Measurements from ENCODE around the gene HECW1.

The HECW1 gene

DNA sequence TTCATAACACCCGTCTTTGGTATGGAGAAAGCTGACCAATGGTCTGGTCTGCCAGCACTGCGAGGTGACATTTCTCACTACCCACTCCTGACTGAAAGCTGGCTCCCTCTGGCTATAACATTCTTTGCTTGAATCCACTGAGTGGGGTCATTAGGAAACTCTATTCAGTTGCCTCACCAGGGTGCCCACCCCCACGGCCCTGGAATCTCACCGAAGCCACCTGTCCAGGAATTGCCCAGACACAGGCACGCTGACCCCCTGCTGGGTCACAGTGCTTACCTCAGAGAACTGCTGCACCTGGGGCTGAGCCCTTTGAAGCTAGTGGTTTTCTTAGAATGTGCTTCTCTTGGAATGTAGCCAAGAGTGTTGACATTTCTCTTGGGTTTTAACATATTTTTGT lies 28.6 kb downstream of the HECW1 start:
- DNase-seq (ENCODE audit: low read depth), result no peak
- TF ChIP-seq, protein P1, sequence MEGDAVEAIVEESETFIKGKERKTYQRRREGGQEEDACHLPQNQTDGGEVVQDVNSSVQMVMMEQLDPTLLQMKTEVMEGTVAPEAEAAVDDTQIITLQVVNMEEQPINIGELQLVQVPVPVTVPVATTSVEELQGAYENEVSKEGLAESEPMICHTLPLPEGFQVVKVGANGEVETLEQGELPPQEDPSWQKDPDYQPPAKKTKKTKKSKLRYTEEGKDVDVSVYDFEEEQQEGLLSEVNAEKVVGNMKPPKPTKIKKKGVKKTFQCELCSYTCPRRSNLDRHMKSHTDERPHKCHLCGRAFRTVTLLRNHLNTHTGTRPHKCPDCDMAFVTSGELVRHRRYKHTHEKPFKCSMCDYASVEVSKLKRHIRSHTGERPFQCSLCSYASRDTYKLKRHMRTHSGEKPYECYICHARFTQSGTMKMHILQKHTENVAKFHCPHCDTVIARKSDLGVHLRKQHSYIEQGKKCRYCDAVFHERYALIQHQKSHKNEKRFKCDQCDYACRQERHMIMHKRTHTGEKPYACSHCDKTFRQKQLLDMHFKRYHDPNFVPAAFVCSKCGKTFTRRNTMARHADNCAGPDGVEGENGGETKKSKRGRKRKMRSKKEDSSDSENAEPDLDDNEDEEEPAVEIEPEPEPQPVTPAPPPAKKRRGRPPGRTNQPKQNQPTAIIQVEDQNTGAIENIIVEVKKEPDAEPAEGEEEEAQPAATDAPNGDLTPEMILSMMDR (conservative IDR thresholded peaks at IDR 0.05; ENCODE audit: low read depth, low read length), result no peak

DNA sequence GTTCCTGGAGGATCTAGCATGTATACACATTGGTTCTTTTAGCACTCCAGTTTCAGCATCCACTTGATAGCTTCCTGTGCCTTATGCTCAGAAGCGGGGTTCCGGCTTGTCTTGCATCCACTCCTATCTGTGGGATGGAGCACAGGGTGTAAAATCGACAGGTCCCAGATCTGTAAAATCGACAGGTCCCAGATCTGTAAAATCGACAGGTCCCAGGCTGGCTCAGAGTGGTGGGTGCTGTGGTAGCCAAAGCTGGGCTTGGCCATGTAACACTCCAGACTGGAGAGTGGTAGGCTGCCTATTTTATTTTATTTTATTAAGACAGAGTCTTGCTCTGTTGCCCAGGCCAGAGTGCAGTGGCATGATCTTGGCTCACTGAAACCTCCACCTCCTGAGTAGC lies 30.3 kb downstream of the HECW1 start:
- DNase-seq (ENCODE audit: low read depth), result no peak
- no peak overlapping the region for H3K4me3 ChIP-seq (ENCODE audit: low read length)
- TF ChIP-seq, protein P1 (conservative IDR thresholded peaks at IDR 0.05; ENCODE audit: low read depth, low read length), result no peak

More for the DNA sequence above, 28.6 kb downstream of the HECW1 start:
- H3K4me3 ChIP-seq (ENCODE audit: low read length), result no peak overlapping the region

DNA sequence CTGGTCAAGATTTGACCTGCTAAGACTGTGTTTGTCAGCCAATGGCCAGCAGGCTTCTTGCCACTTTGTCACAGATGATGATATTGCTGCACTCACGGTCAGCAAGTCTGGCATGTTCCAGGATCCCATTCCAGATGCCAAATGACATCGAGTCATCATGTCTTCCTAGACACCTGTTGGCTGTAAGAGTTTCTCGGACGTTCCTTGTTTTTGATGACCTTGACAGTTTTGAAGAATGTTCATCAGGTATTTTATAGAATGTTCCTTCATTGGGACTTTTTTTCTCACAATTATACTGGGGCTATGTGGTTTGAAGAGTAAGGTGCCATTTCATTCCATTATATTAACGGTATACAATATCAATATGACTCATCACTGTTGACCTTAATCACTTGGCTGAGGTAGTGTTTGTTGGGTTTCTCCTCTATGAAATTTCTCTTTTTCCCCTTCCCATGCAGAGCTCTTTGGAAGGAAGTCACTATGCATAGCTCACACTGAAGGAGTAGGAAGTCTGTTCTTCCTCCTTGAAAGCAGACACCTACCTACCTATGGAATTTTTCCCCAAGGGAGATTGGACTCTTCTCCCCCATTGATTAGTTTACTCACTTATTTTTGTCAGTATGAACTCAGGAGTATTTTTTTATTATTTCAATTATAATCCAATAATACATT lies 31.6 kb downstream of the HECW1 start:
- no peak overlapping the region for H3K4me3 ChIP-seq (ENCODE audit: low read length)
- TF ChIP-seq, protein P1 (conservative IDR thresholded peaks at IDR 0.05; ENCODE audit: low read depth, low read length), result no peak
- DNase-seq (ENCODE audit: low read depth), result no peak

DNA sequence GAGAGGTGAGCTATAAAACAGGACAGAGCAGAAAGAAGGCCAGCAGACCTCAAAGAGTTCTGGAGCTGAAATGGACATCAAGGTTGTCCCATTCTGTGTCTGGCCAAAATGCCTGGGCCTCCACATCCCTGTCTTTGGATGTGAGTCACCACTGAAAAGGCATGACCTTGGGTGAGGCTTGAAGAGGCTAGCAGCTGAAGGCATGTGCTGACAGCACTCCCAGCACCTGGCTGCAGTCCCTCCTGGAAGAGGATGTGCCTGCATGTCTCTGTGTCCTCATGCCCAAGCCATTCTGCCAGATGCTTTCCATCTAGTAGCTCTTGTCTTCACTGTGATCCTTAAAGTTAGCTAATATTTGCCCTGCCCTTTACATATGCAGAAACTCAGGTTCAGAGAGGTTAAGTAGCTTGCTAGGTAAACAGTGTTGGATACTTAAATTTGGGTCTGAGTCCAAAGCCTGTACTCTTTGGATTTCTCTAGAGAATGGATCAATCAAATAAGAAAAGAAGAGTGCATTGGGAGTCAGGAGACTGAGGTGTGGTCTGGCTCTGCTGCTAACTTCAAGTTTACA lies 35.8 kb downstream of the HECW1 start:
- TF ChIP-seq, protein P1 (conservative IDR thresholded peaks at IDR 0.05; ENCODE audit: low read depth, low read length), result no peak
- H3K4me3 ChIP-seq (ENCODE audit: low read length), result no peak overlapping the region
- no peak for DNase-seq (ENCODE audit: low read depth)

DNA sequence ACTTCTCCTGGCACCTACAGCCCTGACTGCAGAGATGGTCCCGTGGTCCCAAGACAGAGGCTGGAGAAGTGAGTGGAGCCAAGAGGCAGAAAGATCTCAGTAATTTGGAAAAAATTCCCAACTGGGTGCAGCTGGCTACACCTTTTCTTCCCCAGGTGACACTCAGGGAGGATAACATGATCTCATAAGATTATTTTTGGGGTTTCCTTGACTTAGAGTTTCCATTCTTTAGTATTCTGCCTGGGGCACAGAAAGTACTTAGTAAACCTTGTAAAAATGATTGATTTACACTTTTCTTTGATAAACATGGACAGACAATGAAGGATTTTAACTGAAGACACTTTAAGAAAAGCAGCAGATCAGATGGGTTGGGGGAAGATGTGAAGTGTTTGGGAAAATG lies 38.6 kb downstream of the HECW1 start:
- no peak for DNase-seq (ENCODE audit: low read depth)
- H3K4me3 ChIP-seq (ENCODE audit: low read length), result no peak overlapping the region
- TF ChIP-seq, protein P1 (conservative IDR thresholded peaks at IDR 0.05; ENCODE audit: low read depth, low read length), result no peak

DNA sequence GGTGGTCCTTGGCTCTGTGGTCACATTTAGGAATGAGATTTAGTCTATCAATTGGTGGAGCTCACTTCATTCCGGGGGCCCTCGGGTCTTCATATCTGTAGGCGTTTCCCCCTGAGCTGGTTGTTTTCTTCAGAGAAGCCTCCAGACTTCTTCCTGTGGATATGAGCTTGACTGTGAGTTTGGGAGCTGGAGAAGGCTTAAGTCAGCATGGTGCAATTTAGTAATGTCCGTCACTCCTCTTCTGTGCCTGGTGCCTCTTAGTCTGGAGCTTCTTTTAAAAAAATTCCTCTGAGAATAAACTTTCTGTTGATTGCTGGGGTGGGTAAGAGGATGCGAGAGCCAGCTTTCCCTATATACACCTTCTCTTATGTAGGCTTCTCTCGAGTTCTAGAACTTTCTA lies 40.2 kb downstream of the HECW1 start:
- DNase-seq (ENCODE audit: low read depth), result no peak
- no peak overlapping the region for H3K4me3 ChIP-seq (ENCODE audit: low read length)
- TF ChIP-seq, protein P1 (conservative IDR thresholded peaks at IDR 0.05; ENCODE audit: low read depth, low read length), result no peak

DNA sequence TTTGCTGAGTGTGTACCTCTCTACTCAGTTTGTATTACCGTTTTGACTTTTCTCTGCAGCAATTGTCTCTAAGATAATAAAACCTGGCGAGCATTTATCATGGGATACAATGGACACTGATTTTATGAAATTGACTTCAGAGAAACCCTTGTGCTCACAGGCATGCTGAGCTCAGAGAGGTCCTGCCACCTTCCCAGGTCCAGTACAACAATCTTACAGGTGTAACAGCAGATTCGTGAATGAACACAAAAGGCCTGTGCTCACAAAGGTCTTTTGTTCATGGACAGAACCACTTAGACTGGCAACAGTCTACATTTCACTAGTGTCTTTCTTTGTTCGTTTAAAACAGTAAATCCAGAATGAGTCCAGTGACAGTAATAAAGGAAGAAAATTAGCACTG lies 43.2 kb downstream of the HECW1 start:
- H3K4me3 ChIP-seq (ENCODE audit: low read length), result no peak overlapping the region
- no peak for DNase-seq (ENCODE audit: low read depth)
- TF ChIP-seq, protein P1 (conservative IDR thresholded peaks at IDR 0.05; ENCODE audit: low read depth, low read length), result no peak

Data from retinal pigment epithelial cell (primary cell).